Mucosa of stomach (tissue), 1 donor: ENCODE data around the gene NINL.

Source experiments
- H3K27me3 ChIP-seq: one replicate; pipeline ENCODE4 v1.7.0; 2013; ENCODE audit warnings: mild to moderate bottlenecking, low read length; ENCODE audit not compliant: control insufficient read depth, insufficient read depth
- H3K36me3 ChIP-seq: one replicate; pipeline ENCODE4 v1.7.0; 2013; ENCODE audit warnings: low read length; ENCODE audit not compliant: control insufficient read depth, insufficient read depth
- H3K4me1 ChIP-seq: one replicate; pipeline ENCODE4 v1.7.0; 2013; ENCODE audit warnings: mild to moderate bottlenecking, low read length; ENCODE audit not compliant: control insufficient read depth, insufficient read depth
- H3K4me3 ChIP-seq: one replicate; pipeline ENCODE4 v1.7.0; 2013; ENCODE audit warnings: low read length
- H3K9ac ChIP-seq: one replicate; pipeline ENCODE4 v1.7.0; 2013; ENCODE audit warnings: mild to moderate bottlenecking, low read length, moderate library complexity
- H3K9me3 ChIP-seq: one replicate; pipeline ENCODE4 v1.7.0; 2013; ENCODE audit warnings: mild to moderate bottlenecking, low read length, moderate library complexity; ENCODE audit not compliant: control insufficient read depth
- donor health status: Pancreatic carcinoma.

The NINL gene

DNA sequence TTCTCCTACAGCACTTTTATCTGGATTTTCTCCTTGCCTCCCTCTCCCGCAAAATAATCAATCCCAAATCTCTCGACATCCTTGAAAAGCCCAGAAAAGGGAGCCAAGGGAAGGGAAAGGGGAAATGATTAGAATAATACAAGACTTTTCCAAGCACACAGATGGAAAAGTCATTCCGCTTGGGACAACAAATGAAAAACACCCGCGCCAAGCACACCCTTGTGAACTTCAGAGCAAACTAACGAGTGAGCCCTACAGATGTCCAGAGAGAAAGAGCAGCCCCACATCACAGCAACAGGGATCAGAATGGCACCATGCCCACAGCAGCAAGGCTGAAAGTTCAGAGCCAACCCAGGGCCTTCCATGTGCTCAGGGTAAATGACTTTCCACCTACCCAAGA lies 49.6 kb downstream of the NINL start:
- Histone ChIP-seq H3K9me3 (no peaks in the 10 kb centered on the region), H3K36me3 (no peaks in the 10 kb centered on the region), H3K4me1 (no peaks in the 10 kb centered on the region), H3K27me3 (no peaks in the 10 kb centered on the region), H3K4me3 (no peak overlapping the region), H3K9ac (no peak overlapping the region)

- no peak overlapping the region for H3K4me3 ChIP-seq
- H3K9ac ChIP-seq, result no peak overlapping the region
- no peaks in the 10 kb centered on the region for H3K36me3 ChIP-seq
- H3K27me3 ChIP-seq, result no peaks in the 10 kb centered on the region
- H3K9me3 ChIP-seq, result no peaks in the 10 kb centered on the region
- H3K4me1 ChIP-seq, result no peaks in the 10 kb centered on the region
These were observed 50.5 kb downstream of the NINL start for GRCh38 chr20:25534845-25535244.

- Histone ChIP-seq H3K4me1 (no peaks in the 10 kb centered on the region), H3K9ac (no peak overlapping the region), H3K9me3 (no peaks in the 10 kb centered on the region), H3K27me3 (no peaks in the 10 kb centered on the region), H3K36me3 (no peaks in the 10 kb centered on the region), H3K4me3 (no peak overlapping the region)
These were observed 51.2 kb downstream of the NINL start for GRCh38 chr20:25533920-25534700.

DNA sequence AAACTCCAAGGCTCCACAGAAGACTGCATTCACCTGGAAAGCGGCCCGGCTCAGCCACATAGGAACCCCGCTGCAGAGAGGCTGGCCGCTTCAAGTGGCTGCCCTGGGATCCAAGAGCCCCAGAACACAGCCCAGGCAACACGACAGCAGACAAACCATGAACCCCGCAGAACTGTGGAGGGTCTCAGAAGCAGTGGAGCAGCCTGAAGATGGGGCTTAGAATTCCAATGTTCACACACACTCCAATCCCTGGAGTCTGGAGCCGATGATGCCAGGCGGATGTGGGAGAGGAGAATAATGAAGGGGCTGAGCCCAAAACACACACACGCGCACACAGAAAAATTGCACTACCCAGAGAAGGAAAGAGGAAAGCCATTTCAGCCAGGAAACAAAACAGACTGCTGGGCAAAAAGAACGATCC lies 52.4 kb downstream of the NINL start:
- Histone ChIP-seq H3K9ac (no peak overlapping the region), H3K27me3 (no peaks in the 10 kb centered on the region), H3K9me3 (no peaks in the 10 kb centered on the region), H3K4me3 (no peak overlapping the region), H3K36me3 (no peaks in the 10 kb centered on the region), H3K4me1 (no peaks in the 10 kb centered on the region)

DNA sequence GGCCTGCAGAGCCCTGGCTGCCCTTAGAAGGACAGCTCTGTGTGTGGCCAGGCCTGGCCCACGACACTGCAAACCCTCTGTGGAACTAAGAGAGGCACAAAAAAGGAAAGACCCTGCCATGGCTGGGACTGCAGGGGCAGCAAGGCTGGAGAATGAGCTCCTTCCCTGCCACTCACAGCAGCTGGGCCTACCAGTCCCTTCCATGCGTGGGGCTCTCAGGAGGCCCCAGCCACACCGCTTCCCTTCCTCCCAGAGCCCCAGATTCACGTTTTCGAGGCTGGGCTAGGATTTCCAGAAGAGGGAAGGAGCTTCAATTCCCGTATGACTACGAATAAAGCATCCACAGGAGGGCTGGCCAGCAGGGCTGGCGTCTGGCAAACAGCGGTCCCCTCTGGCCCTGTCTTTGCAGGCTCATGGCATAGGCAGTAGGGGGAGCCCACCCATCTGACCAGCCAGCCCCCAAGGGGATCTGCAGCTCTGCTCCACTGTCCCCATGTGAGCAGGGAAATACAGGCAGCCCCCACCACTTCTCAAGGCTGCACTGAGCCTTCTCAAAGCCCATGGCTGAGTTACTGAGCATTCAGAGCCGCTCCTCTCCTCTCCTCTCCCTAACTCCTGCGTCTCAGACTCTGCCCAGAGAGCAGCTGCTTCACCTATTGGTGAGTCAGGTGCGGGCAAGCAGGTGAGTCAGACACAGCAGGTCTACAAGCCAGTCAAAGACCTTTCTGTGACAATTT lies 53.1 kb downstream of the NINL start:
- H3K9me3 ChIP-seq, result no peaks in the 10 kb centered on the region
- no peak overlapping the region for H3K9ac ChIP-seq
- no peaks in the 10 kb centered on the region for H3K4me1 ChIP-seq

DNA sequence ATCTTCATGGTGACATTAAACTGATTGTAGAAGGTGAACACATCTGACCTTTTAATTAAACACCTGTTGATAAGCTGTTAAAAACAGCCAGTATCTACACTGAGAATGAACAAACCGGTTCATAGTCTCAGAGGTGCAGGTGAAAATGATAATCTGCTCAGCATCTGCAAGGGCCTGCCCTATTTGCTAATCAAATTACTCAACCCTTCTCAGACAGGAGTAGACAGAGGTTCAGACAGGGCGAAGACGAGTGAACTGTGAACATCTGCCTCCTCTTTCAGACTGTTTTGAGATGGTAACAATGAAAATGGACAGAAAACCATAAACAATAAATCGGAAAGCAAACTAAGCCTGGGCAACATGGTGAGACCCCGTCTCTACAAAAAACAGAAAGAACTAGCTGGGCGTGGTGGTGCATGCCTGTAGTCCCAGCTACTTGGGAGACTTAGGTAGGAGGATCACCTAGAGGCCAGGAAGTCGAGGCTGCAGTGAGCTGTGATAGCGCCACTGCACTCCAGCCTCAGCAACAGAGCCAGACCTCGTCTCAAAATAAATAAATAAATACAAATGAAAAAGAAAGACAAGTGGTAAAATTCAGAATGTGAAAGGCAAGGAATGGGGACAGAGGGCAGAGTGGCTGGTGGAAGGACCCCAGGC lies 55.9 kb downstream of the NINL start:
- no peaks in the 10 kb centered on the region for H3K4me1 ChIP-seq
- H3K4me3 ChIP-seq, result no peak overlapping the region
- H3K9me3 ChIP-seq, result no peaks in the 10 kb centered on the region
- H3K27me3 ChIP-seq, result no peaks in the 10 kb centered on the region
- H3K36me3 ChIP-seq, result no peaks in the 10 kb centered on the region
- no peak overlapping the region for H3K9ac ChIP-seq

More for the DNA sequence above, 53.1 kb downstream of the NINL start:
- H3K27me3 ChIP-seq, result no peaks in the 10 kb centered on the region
- no peaks in the 10 kb centered on the region for H3K36me3 ChIP-seq
- H3K4me3 ChIP-seq, result no peak overlapping the region

DNA sequence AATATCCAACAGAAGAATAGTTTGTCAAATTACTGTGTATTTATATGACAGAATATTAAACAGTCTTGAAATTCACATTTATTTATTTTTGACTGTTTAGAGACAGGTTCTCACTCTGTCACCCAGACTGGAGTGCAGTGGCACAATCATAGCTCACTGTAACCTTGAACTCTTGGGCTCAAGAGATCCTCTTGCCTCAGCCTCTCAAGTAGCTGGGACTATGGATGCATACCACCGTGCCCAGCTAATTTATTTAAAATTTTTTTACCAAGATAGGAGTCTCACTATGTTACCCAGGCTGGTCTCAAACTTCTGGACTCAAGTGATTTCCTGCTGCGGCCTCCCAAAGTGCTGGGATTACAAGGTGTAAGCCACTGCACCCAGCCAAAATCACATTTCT lies 57.4 kb downstream of the NINL start:
- Histone ChIP-seq H3K9me3 (no peaks in the 10 kb centered on the region), H3K9ac (no peak overlapping the region), H3K4me1 (no peaks in the 10 kb centered on the region), H3K36me3 (no peaks in the 10 kb centered on the region), H3K4me3 (no peak overlapping the region), H3K27me3 (no peaks in the 10 kb centered on the region)

GRCh38 chr20:25526446-25526845 lies 58.9 kb downstream of the NINL start:
- Histone ChIP-seq H3K36me3 (no peaks in the 10 kb centered on the region), H3K27me3 (no peaks in the 10 kb centered on the region), H3K9me3 (no peaks in the 10 kb centered on the region), H3K4me1 (peaks cover 4% of the 10 kb centered on the region), H3K4me3 (no peak overlapping the region), H3K9ac (no peak overlapping the region)

GRCh38 chr20:25525867-25526266 lies 59.5 kb downstream of the NINL start:
- H3K36me3 ChIP-seq, result no peaks in the 10 kb centered on the region
- H3K27me3 ChIP-seq, result no peaks in the 10 kb centered on the region
- H3K9me3 ChIP-seq, result no peaks in the 10 kb centered on the region
- H3K4me3 ChIP-seq, result no peak overlapping the region
- H3K4me1 ChIP-seq, result peaks cover 5% of the 10 kb centered on the region
- H3K9ac ChIP-seq, result no peak overlapping the region

- no peaks in the 10 kb centered on the region for H3K9me3 ChIP-seq
These were observed 60.0 kb downstream of the NINL start for GRCh38 chr20:25525295-25525694.

DNA sequence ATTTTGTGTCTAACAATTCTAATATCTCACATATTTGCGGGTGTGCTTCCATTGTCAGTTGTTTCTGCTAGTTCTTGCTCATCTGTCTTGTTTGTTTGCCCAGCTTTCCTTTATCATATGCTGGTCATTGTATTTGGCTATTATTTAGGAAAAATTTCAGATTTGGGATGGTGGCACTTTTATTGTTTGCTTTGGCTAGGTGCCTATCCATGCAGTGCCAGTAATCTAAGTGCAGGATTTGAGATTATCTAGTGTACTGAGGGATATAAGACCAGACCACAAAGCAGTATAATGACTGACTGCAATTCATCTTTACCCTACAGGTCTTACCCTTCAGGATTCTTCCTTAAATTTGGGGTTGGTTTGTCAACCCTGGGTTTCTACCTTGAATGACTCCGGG lies 63.9 kb downstream of the NINL start:
- no peaks in the 10 kb centered on the region for H3K36me3 ChIP-seq
- no peaks in the 10 kb centered on the region for H3K27me3 ChIP-seq
- peaks cover 5% of the 10 kb centered on the region for H3K4me1 ChIP-seq
- no peaks in the 10 kb centered on the region for H3K9me3 ChIP-seq
- H3K4me3 ChIP-seq, result no peak overlapping the region
- H3K9ac ChIP-seq, result no peak overlapping the region

More at GRCh38 chr20:25525295-25525694, 60.0 kb downstream of the NINL start:
- H3K4me3 ChIP-seq, result no peak overlapping the region
- H3K9ac ChIP-seq, result no peak overlapping the region
- H3K36me3 ChIP-seq, result no peaks in the 10 kb centered on the region
- H3K4me1 ChIP-seq, result peaks cover 5% of the 10 kb centered on the region
- H3K27me3 ChIP-seq, result no peaks in the 10 kb centered on the region

DNA sequence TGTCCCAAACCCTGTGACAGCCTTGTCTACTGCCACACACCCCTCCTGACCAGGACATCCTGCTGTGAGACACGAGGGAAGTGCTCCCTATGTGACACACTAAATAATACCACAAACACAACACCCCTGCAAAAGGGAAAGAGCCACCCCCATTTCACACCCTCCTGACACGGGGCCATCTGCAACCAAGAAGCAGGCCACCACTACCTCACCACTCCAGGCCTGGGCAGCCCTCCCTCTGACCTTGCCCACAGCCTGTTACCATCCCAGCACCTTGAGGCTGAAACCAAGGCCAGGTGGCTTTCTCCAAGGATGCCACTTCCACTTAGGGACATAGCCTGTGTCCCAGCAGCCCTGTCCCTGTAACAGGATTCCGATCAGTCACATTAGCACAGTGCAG lies 68.2 kb downstream of the NINL start:
- Histone ChIP-seq H3K4me1 (peaks cover 5% of the 10 kb centered on the region), H3K9ac (no peak overlapping the region), H3K4me3 (no peak overlapping the region), H3K27me3 (no peaks in the 10 kb centered on the region), H3K36me3 (no peaks in the 10 kb centered on the region), H3K9me3 (peaks cover 7% of the 10 kb centered on the region)
